ENCODE data around the gene INSR. TPM values are rescaled to one million over a fixed set of nuclear protein-coding genes. Genes with fewer than 3 reads are reported as not detected.

Gene INSR
- total RNA-seq, 6 experiments from 2014 or later = 2.1 to 6.3 (median 2.5) TPM

GRCh38 chr19:7132054-7132453 is 162.2 kb downstream of the INSR start:
- peaks cover 6% of the 10 kb centered on the region for H3K36me3 Mint-ChIP-seq (ENCODE audit: low read depth)
- no peak overlapping the region for H3K4me3 Mint-ChIP-seq

GRCh38 chr19:7130043-7130442 is 164.2 kb downstream of the INSR start:
- H3K9me3 Mint-ChIP-seq = peaks cover 21% of the 10 kb centered on the region
- H3K27ac Mint-ChIP-seq = no peak overlapping the region
- H3K4me1 Mint-ChIP-seq (ENCODE audit: low read depth) = no peaks in the 10 kb centered on the region
- no peak for TF ChIP-seq CTCF (IDR thresholded peaks at IDR 0.05)
- H3K36me3 Mint-ChIP-seq (ENCODE audit: low read depth) = peaks cover 9% of the 10 kb centered on the region
- no peak for DNase-seq
- no peak overlapping the region for H3K4me3 Mint-ChIP-seq
- H3K27me3 Mint-ChIP-seq (ENCODE audit: insufficient read depth) = no peaks in the 10 kb centered on the region

More at GRCh38 chr19:7132054-7132453, 162.2 kb downstream of the INSR start:
- no peak for TF ChIP-seq CTCF (IDR thresholded peaks at IDR 0.05)
- Mint-ChIP-seq H3K4me1 (ENCODE audit: low read depth) (no peaks in the 10 kb centered on the region), H3K27me3 (ENCODE audit: insufficient read depth) (no peaks in the 10 kb centered on the region; the same call in 1 of the 2 replicates), H3K27ac (no peak overlapping the region), H3K9me3 (peaks cover 7% of the 10 kb centered on the region)
- no peak for DNase-seq

- TF ChIP-seq CTCF (IDR thresholded peaks at IDR 0.05) = no peak
- DNase-seq = no peak
- H3K27me3 Mint-ChIP-seq (ENCODE audit: insufficient read depth) = no peaks in the 10 kb centered on the region; the same call in 1 of the 2 replicates
- H3K27ac Mint-ChIP-seq = no peak overlapping the region
- peaks cover 25% of the 10 kb centered on the region for H3K36me3 Mint-ChIP-seq (ENCODE audit: low read depth)
- no peak overlapping the region for H3K4me3 Mint-ChIP-seq
- no peaks in the 10 kb centered on the region for H3K4me1 Mint-ChIP-seq (ENCODE audit: low read depth)
- H3K9me3 Mint-ChIP-seq = peaks cover 27% of the 10 kb centered on the region
These were observed 168.1 kb downstream of the INSR start for GRCh38 chr19:7126132-7126531.

- no peaks in the 10 kb centered on the region; the same call in 1 of the 2 replicates for H3K27me3 Mint-ChIP-seq (ENCODE audit: insufficient read depth)
These were observed 169.0 kb downstream of the INSR start for GRCh38 chr19:7125221-7125620.

GRCh38 chr19:7124782-7125181 is 169.4 kb downstream of the INSR start:
- TF ChIP-seq CTCF (IDR thresholded peaks at IDR 0.05) = no peak
- H3K27ac Mint-ChIP-seq = no peak overlapping the region
- no peaks in the 10 kb centered on the region for H3K4me1 Mint-ChIP-seq (ENCODE audit: low read depth)
- DNase-seq = no peak
- no peaks in the 10 kb centered on the region; the same call in 1 of the 2 replicates for H3K27me3 Mint-ChIP-seq (ENCODE audit: insufficient read depth)
- peaks cover 27% of the 10 kb centered on the region for H3K9me3 Mint-ChIP-seq
- no peak overlapping the region for H3K4me3 Mint-ChIP-seq
- H3K36me3 Mint-ChIP-seq (ENCODE audit: low read depth) = peaks cover 27% of the 10 kb centered on the region

More at GRCh38 chr19:7125221-7125620, 169.0 kb downstream of the INSR start:
- Mint-ChIP-seq H3K27ac (no peak overlapping the region), H3K4me1 (ENCODE audit: low read depth) (no peaks in the 10 kb centered on the region), H3K9me3 (peaks cover 27% of the 10 kb centered on the region), H3K36me3 (ENCODE audit: low read depth) (peaks cover 27% of the 10 kb centered on the region), H3K4me3 (no peak overlapping the region)
- DNase-seq = no peak
- TF ChIP-seq CTCF (IDR thresholded peaks at IDR 0.05) = no peak

GRCh38 chr19:7122701-7123100 is 171.5 kb downstream of the INSR start:
- H3K27me3 Mint-ChIP-seq (ENCODE audit: insufficient read depth) = no peaks in the 10 kb centered on the region; the same call in 1 of the 2 replicates
- peaks cover 27% of the 10 kb centered on the region for H3K36me3 Mint-ChIP-seq (ENCODE audit: low read depth)
- no peak for TF ChIP-seq CTCF (IDR thresholded peaks at IDR 0.05)
- DNase-seq = no peak
- no peak overlapping the region for H3K4me3 Mint-ChIP-seq
- peaks cover 27% of the 10 kb centered on the region for H3K9me3 Mint-ChIP-seq
- H3K27ac Mint-ChIP-seq = no peak overlapping the region
- H3K4me1 Mint-ChIP-seq (ENCODE audit: low read depth) = no peaks in the 10 kb centered on the region
